ENCODE results near the gene PAX5.
A peak's percentile ranks its signal among the peaks of the same experiment; 100 is the strongest.

The PAX5 gene

DNA sequence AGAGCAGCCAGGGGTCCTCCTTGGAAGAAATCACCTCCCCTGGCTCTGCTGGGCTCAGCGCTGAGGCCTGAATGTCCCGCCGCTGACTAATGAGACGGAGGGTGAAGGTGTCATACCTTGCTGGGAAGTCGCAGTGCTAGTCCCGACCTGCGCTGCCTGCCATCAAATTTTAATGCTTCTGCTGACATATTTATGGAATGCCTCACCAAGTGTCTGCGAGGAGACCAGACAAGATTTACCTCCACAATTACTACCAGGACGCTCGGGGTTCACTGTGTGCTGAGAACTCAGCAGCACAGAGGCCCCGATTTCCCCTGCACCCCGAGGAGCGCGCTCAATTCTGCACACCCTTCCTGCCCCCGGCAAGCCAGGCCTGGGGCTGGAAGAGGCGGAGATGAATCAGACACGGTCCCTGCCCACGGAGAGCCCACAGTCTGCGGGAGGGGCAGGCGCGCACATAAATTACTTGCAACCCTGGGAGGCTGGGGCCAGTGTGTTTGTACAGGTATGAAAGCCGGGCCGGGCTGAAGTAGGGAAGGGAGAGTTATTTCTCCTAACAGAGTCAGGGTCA, 175.2 kb downstream of the PAX5 start:
- DNase-seq (ENCODE audit: low spot score): no peak

DNA sequence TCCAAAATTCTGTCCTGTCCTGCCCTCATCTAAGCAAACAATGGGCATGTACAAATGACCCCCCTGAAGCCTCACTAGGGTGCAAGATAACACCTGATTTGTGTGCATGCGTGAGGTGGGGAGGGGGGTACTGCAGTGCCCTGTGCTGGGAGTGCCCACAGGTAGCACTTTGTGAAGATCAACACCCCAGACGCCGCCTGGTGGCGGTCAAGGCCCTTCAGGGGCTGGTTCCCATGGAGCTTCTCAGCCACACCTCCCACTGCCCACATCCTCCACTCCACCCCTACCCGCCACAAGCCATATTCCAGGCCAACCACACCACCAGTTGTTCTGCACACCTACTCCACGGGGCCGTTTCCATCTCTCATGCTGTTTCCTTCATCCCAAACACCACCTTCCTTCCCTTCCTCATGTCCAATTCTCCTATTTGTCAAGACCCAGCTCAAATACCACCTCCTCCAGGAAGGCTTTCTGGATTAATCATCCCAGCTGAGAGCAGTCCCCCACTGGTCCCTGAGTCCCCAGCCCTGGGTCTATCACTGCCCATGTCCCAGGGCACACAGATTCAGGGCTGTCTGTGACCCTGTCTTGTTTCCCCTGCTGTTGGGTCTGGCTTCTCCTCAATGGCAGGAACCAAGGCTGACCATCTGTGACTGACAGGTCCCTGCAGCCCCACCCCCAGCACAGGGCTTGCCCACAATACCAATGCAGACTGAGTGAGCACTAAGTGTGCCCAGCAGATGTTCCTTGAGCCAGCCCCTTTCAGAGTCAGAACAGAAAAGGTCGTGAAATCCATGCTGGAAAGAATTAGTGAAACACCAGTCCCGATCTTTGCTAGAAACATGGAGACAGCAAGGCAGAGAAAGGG, 178.4 kb downstream of the PAX5 start:
- DNase-seq (ENCODE audit: low spot score): peak; percentile 9

DNA sequence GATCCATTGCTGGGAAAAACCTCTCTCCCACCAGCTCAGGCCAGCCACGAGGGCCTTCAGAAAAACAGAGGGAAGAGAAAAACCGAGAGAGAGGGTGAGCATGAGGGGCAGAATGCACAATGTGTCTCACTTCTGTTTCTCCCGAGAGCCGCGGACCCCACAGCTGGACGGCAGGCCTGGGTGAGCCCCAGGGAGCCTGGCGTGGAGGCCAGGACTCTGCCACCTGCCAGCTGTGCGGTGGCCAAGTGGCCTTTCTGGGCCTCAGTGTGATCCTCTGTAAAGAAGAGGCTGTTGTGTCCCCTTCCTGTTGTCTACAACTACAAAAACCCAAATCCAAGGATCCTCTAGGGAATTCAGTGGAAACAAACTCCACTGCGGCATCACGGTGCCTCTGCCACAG, 179.3 kb downstream of the PAX5 start:
- DNase-seq (ENCODE audit: low spot score): no peak

DNA sequence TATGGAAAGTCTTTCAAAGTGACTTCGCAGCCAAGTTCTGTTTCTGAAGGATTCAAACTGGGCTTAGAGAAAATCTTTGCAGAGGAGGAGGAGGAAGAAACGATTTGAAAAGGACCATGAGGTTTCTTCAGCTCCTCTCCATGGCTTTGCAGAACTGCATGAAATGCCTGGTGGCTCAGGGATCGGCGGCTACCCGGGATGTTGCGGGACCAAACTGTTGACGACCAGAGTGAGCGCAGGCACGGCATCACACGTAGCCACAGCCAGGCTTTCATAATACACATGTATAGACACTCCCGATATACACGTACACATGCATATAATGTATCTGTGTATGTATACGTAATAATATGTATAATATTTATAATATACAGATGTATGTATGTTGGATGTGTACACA, 180.0 kb downstream of the PAX5 start:
- DNase-seq (ENCODE audit: low spot score): no peak

GRCh38 chr9:36853233-36853632, 180.8 kb downstream of the PAX5 start:
- DNase-seq (ENCODE audit: low spot score): no peak

- DNase-seq (ENCODE audit: low spot score): no peak
Measured at GRCh38 chr9:36849943-36850342, 184.1 kb downstream of the PAX5 start.

DNA sequence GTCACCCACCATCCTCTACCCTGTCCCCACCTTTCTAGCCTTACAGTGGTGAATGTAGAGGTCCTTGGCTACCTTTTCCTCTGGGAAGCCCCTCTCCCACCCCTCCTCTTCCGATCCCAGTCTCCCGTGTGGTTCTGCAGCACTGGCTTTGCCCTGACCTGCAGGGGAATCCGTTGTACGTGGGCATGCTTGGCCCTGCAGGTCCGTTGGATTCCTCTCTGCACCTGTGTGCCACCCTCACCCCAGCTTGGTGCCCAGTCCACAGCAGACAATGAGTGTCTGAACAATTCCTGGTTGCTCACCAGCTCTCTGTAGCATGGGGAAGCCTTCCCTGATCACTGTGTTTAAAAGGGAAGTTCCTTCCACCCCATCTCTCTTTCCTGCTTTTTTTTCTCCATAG, 185.1 kb downstream of the PAX5 start:
- no peak for DNase-seq (ENCODE audit: low spot score)

DNA sequence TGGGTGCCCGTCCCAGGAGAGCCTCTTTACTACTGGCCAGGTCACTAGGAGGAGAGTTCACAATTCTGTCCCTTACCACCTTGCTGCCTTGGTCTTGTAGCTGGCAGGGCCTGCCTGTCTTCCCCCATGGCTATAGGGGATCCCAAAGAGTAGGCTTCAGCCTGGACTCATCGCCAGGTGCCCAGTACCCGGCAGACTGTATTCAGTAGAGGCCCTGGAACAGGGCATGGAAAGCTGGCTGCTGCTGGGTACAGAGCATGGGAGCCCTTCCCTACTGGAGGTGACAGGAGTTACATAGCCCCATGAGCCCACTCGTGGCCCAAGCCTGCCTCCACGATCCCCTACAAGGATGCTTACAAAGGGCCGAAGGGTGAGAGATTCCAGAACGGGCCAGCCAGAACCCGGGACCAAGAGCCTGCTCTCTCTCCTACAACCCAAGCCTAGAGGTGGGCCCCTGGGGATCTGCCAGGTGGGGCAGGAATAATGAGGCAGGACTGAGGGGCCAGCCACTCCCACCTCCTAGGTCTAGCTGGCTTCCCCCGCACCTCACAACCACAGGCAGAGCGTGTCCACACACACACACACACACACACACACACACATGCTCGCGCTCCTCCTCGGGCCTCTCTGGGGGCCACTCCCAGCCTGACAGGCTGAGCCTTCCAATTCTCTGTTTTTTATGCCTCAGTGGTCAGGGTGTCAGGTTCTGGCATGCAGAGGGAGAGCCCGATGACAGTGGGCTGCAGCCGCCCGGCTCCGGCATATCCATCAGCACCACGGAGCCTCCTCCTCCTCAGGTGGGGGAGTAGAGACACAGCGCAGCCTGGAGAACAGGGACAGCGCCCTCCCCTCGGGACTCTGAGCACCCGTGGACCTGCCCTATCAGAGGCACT, 186.0 kb downstream of the PAX5 start:
- no peak for DNase-seq (ENCODE audit: low spot score)

- no peak for DNase-seq (ENCODE audit: low spot score)
Measured at GRCh38 chr9:36846621-36847020, 187.4 kb downstream of the PAX5 start.

- DNase-seq (ENCODE audit: low spot score): no peak
Measured at GRCh38 chr9:36845844-36846243, 188.2 kb downstream of the PAX5 start.

DNA sequence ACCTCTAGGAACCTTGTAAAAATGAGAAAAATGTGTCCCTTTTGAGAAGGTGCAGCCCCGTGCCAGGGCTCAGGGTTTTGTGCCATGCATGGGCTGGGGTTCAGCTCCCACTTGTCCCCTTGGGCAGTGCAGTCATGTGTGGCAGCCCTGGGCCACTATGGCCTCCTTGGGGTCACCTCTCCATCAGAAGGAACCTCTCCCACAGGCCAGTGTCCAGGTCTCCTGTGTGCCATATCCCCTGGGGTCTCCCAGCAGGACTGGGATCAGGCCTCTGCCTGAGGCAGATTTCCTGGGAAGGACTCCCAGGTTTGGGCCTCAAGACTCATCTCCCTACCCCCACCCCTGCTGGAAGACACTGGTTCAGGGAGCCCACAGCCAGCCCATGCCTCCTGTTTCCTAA, 189.1 kb downstream of the PAX5 start:
- no peak for DNase-seq (ENCODE audit: low spot score)

GRCh38 chr9:36843964-36844363, 190.1 kb downstream of the PAX5 start:
- DNase-seq (ENCODE audit: low spot score): no peak

DNA sequence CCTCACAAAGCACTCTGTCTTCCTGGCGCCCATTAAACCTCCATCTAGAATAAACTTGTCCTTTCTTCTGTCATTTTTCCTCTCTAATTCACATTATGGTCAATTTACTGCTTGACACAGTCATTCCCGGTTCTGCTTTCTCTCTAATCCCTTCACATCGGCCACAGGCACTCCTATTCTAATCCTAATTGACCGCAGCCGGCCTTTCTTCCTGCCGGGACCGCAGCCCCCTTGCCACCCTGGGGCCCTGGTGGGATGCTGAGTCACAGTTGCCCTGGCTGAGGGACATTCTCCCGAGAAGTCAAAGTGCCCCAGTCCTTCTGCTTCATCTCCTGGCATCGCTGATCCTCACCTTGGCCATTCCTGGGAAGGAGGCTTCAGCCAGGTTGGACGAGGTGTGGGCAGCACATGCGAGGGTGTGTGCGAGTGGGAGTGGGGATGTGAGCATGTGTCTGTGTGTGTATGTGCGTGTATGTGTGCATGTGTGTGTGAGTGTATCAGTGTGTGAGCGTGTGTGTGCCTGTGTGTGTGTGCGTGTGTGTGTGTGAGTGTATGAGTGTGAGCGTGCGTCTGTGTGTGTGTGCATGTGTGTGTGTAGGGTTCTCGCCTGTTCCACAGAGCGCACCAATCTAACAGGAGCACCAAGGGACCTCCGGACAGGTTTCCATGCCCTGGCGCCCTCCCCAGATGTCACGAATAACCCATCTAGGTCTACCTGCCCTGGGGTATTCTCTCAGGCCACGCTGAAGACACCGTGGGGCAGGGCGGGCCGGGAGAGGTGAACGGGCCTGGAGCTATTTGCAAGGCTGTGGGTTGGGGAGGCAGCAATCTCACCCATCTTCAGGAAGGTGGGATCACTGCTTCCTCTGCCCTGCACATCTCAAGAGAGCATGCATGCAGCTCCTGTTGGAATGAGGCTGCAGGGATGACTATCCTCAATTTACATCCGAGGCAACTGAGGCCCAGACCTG, 191.2 kb downstream of the PAX5 start:
- no peak for DNase-seq (ENCODE audit: low spot score)

- no peak for DNase-seq (ENCODE audit: low spot score)
Measured at GRCh38 chr9:36840898-36841536, 193.1 kb downstream of the PAX5 start.

DNA sequence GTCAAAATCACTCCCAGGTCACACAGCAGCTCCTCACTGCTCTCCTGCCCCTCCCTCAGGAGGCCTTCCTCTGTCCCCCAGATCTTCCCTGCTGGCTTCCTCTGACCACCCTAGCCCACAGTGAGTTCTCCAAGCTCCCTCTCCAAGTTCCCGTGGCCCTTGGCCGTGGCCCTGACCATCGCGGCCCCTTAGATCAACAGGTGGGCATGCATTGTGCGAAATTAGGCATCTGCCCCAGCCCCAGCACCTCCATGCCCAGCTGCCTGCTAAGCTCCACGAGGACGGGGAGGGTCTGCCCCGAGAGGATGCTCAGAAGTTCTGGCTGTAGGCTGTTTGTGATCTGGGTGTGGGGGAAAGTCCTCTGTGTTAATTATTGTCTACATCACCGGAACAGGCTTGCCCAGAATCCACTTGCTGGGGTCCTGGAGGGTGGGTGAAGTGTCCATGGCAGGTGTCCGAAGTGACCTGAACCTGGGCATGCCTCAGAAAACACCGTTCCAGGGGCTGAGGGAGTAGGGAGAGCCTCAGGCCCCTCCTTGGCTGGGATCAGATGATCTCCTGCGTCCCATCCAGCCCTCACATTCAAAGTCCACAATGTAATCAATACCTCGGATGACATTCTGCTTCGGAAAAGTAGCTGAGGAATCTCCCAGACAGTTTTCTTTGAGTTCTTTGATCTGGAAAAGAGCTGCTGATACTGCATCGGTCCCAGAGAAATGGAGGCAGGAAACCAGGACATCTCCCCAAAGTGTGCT, 194.8 kb downstream of the PAX5 start:
- no peak for DNase-seq (ENCODE audit: low spot score)

DNA sequence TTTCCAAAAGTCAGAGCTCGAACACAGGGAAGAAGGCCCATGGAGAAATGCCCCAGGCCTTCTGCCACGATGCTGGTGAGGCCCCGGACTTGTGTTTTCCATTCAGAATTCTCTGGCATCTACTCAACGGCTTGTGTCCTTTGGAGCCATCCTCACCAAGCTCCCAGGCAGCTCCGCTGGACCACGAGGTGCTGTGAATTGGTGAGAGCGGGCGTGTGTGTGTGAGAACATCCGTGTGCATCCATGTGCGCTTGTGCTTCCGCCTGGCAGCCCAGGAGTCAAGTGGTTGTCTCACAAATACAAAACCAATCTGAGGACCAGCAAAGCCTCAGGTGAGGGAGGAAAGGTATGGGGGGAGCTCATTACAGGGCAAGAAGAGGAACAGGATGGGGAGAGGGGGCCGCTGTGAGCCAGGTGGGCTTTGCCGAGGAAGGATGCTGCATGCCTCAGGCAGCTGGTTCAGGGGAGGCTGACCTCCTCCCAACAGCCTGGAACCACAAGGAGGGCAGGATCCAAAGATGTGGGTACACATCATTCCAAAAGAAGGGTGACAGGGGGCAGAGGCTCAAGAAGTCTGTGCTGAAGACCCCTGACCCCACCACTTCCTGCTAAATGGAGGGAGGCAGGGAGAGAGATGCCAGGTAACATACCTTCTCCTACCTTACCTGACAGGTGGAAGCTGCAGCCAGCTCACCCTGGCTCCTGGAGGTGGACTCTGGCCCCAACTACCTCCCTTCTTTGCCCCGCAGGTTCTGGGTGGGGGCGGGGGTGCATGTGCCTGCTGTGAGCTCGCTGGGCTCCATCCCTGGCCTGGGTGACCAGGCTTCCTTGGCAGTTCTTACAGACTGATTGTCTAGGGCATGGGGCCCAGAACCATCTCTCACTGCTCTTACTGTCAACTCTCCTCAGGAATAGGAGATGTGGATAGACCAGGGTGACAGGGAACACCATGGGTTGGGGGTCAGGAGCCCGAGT, 196.3 kb downstream of the PAX5 start:
- no peak for DNase-seq (ENCODE audit: low spot score)

DNA sequence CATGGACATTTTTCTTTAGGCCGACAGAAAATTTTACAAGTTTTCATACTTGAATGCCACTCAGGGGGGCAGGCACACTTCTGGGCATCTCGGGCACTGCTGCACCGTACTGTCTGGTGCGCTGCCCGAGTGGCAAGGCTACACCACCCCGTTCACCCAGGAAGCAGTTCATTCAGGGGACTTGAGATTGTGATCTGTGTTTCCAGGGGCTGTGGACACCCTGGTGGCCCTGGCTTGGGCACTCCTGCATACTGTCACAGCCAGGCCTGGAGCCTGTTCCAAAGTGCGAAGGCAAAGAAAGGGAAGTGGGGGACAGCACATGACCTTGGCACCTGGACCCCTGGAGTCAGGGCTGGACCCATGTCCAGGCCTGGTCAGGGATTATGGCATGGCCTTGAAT, 197.6 kb downstream of the PAX5 start:
- DNase-seq (ENCODE audit: low spot score): no peak

GRCh38 chr9:36835271-36835996, 198.6 kb downstream of the PAX5 start:
- no peak for DNase-seq (ENCODE audit: low spot score)
